Upper lobe of left lung (tissue), 6 donors: ENCODE measurements around the gene KCTD5. TPM values are rescaled to one million over a fixed set of nuclear protein-coding genes. Genes with fewer than 3 reads are reported as not detected.

Experiments
- ATAC-seq, 2 donors: fragments of 200-7000 bp; cut with Tn5 transposase; one replicate each; pipeline ENCODE4 v1.9.1; 2022; ENCODE audit warnings: mild to moderate bottlenecking in 2 of 2, moderate library complexity in 2 of 2; ENCODE audit not compliant: low FRiP score in 2 of 2
- DNase-seq, 2 donors: peaks; one replicate each; pipeline ENCODE4 v3.0.0-alpha.2; 2019 to 2020
- H3K27ac ChIP-seq, 4 donors: fragments of 200-600 bp; sonication (generic); one replicate each; pipeline ENCODE4 v1.5.1; 2016 to 2019
- H3K27me3 ChIP-seq, 4 donors: fragments of 200-600 bp; sonication (generic); one replicate each; pipeline ENCODE4 v1.5.1; 2017 to 2019
- H3K36me3 ChIP-seq, 4 donors: fragments of 200-600 bp; sonication (generic); one replicate each; pipeline ENCODE4 v1.5.1; 2016 to 2019
- H3K4me1 ChIP-seq, 4 donors: fragments of 200-600 bp; sonication (generic); one replicate each; pipeline ENCODE4 v1.5.1; 2018 to 2019
- H3K4me3 ChIP-seq, 4 donors: fragments of 200-600 bp; sonication (generic); one replicate each; pipeline ENCODE4 v1.5.1; 2017 to 2019; ENCODE audit warnings: mild to moderate bottlenecking in 2 of 4, moderate library complexity in 1 of 4
- H3K9me3 ChIP-seq, 4 donors: fragments of 200-600 bp; sonication (generic); one replicate each; pipeline ENCODE4 v1.5.1; 2018 to 2019
- EP300 ChIP-seq, 4 donors: sonication (generic); formaldehyde crosslinking; IDR thresholded peaks; one replicate each; pipeline ENCODE4 v1.5.1; 2017; ENCODE audit warnings: antibody characterized with exemption in 4 of 4, control low read depth in 2 of 4
- POLR2A ChIP-seq, 4 donors: fragments of 450-650 bp; IDR thresholded peaks; one replicate each; pipeline ENCODE4 v1.5.1; 2016 to 2017; ENCODE audit warnings: antibody characterized with exemption in 4 of 4, mild to moderate bottlenecking in 2 of 4
- POLR2AphosphoS5 ChIP-seq, 2 donors: sonication (generic); formaldehyde crosslinking; IDR thresholded peaks; one replicate each; pipeline ENCODE4 v1.5.1; 2017; ENCODE audit warnings: antibody characterized with exemption in 2 of 2
- WGBS, 2 donors: methylation state at CpG; one replicate each; pipeline ENCODE4 v1.1.5; 2017 to 2018; 5-methylcytosine and 5-hydroxymethylcytosine counted together
- total RNA-seq, 6 donors: library from RNA; depleted of rRNA in 4 of 6; stranded (reverse); fragments of >200 nt in 4 of 6; gene quantifications; one replicate each; pipeline versions ENCODE4 v1.1.0 to v1.2.1, GENCODE V29; 2016 to 2021
- TF ChIP-seq, protein P1 (sequence below), 6 experiments: fragments of 450-650 bp in 4 of 6; fragments of 200-600 bp in 2 of 6; sonication (generic) in 2 of 6; IDR thresholded peaks; one replicate each; pipeline ENCODE4 v1.5.1; 2016 to 2019; ENCODE audit warnings: antibody characterized with exemption in 6 of 6
- donor health status: DM: no; HTN: no; CAD: no; lungs with moderate emphysema.
- donor health status: DM: no; HTN: yes; CAD: no; lungs with severe emphysema.

KCTD5 gene
- total RNA-seq, 6 donors from 2014 or later: 25.7 to 45.5 (median 33.0) TPM

DNA sequence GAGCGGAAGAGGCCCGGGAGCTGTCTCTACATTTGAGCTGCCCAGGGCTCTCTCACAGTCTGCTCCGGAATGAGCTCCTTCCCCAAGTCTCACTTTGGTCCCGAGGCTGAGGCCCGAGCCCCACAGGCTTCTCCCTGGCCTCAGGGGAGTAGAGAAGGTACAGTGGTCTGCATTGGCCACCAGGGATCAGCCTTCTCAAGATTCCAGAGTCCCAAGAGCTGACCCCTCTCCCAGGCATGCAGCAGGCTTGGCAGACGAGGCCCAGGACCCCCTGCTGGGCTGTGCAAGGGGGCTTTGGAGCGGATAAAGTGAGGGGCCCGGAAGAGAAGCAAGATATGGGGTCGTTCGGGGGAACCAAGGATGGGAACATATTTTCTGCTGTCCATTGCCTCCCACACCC lies 34.6 kb downstream of the KCTD5 start:
- 85 to 91% methylated on average over 10 of the region's 10 CpGs for WGBS, 2 donors
- no peak overlapping the region for H3K4me3 ChIP-seq
- no peaks in the 10 kb centered on the region for H3K36me3 ChIP-seq
- H3K9me3 ChIP-seq: no peaks in the 10 kb centered on the region
- DNase-seq (no peak), ATAC-seq (no peak)
- TF ChIP-seq EP300 (IDR thresholded peaks at IDR 0.05) (no peak), POLR2AphosphoS5 (IDR thresholded peaks at IDR 0.05) (no peak), POLR2A (IDR thresholded peaks at IDR 0.05) (no peak)
- TF ChIP-seq, protein P1, sequence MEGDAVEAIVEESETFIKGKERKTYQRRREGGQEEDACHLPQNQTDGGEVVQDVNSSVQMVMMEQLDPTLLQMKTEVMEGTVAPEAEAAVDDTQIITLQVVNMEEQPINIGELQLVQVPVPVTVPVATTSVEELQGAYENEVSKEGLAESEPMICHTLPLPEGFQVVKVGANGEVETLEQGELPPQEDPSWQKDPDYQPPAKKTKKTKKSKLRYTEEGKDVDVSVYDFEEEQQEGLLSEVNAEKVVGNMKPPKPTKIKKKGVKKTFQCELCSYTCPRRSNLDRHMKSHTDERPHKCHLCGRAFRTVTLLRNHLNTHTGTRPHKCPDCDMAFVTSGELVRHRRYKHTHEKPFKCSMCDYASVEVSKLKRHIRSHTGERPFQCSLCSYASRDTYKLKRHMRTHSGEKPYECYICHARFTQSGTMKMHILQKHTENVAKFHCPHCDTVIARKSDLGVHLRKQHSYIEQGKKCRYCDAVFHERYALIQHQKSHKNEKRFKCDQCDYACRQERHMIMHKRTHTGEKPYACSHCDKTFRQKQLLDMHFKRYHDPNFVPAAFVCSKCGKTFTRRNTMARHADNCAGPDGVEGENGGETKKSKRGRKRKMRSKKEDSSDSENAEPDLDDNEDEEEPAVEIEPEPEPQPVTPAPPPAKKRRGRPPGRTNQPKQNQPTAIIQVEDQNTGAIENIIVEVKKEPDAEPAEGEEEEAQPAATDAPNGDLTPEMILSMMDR (IDR thresholded peaks at IDR 0.05): no peak
- no peak overlapping the region for H3K27ac ChIP-seq
- peaks cover 0 to 3% (median 0%) of the 10 kb centered on the region in 4 donors for H3K27me3 ChIP-seq
- peaks cover 17 to 39% (median 33%) of the 10 kb centered on the region in 4 donors for H3K4me1 ChIP-seq

DNA sequence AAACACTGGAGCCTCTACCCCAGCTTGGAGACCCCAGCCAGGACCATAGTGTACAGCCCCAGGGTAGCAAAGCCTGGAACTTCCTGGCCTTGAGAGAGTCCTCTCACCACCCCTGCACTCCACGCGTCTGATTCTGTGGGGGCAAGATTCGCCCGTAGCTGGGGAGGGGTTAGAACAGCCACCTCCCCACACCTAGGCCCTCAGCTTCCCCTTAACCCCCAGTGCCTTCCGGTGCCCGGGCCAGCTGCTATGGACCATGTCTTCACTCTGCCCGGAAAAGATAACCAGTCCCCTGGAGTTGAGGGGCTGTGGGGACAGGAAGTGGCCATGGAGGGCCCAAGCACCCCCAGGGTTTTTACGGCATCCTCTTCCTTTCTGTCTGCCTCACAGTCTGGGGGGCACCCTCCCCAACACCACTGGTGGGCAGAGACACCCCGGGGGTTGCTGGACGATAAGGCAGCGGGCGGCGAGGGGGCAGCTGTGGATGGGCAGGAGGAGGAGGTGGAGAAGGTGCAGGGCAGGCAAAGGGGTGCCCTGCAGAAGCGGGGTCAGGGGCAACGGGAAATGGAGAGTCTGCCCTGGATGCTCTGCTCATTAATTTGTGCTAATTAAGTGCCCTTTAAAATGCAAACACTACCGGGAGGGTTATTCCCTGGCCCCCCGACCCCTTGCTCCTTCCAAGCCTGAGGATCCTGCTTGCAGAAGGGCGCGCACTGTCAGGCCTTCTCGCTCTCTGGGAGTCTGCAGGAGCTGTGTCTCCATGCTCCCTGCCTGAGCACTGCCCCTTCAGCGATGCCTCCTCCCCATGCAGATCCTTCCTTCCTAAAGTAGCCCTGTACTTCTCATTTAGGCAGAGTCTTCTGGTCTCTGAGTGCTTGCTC lies 35.3 kb downstream of the KCTD5 start:
- no peak overlapping the region for H3K27ac ChIP-seq
- H3K9me3 ChIP-seq: no peaks in the 10 kb centered on the region
- H3K36me3 ChIP-seq: no peaks in the 10 kb centered on the region
- H3K4me1 ChIP-seq: peaks cover 17 to 40% (median 33%) of the 10 kb centered on the region in 4 donors
- H3K4me3 ChIP-seq: no peak overlapping the region
- no peak for TF ChIP-seq POLR2AphosphoS5 (IDR thresholded peaks at IDR 0.05)
- TF ChIP-seq, protein P1 (IDR thresholded peaks at IDR 0.05): no peak
- no peak for TF ChIP-seq EP300 (IDR thresholded peaks at IDR 0.05)
- no peak for DNase-seq
- H3K27me3 ChIP-seq: peaks cover 0 to 3% (median 0%) of the 10 kb centered on the region in 4 donors
- no peak for ATAC-seq
- WGBS, 2 donors: 65 to 84% methylated on average over 18 to 21 of the region's 21 CpGs

DNA sequence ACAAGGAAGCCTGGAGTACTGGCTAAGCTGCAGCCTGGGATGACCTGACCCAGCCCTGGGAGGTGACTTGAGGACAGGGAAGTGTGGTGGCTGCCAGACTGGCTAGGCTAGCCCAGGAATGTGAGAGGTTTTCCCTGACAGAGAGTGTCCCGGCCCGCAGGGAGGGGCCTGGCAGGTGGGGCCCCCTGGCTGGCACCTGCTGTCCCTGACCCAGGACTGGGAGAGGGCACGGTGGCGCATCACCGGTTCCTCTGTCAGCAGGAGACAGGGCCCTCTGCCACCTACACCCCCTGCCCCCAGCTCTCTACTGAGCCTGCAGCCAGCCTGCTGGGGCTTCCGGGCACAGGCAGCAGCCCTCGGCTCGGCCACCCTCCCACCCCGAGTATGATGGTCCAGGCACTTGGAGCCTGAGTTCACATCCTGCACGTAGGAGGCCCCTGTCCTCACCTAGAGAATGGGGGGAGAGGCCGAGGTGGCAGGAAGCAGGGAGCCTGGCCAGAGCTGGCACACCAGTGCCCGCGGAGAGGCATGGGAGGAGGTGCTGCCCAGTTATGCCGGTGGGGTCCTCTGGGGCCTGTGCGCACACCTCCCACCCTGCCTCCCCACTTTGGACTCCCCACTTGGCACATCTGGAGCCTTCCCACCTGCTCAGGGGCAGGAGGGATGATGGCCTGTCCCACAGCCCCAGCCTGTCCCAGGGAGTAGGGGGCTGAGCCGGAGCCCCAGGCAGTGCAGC lies 37.2 kb downstream of the KCTD5 start:
- Histone ChIP-seq H3K9me3 (no peaks in the 10 kb centered on the region), H3K4me1 (peaks cover 17 to 40% (median 33%) of the 10 kb centered on the region in 4 donors), H3K27me3 (peaks cover 0 to 3% (median 0%) of the 10 kb centered on the region in 4 donors), H3K4me3 (no peak overlapping the region), H3K27ac (peak overlapping the region in 3 of 4 donors; percentile 42 to 90 (median 52)), H3K36me3 (no peaks in the 10 kb centered on the region)
- ATAC-seq (peak in 1 of 2 donors; percentile 44), DNase-seq (peak; percentile 70 to 73)
- no peak for TF ChIP-seq POLR2AphosphoS5 (IDR thresholded peaks at IDR 0.05)
- TF ChIP-seq, protein P1 (IDR thresholded peaks at IDR 0.05): no peak
- TF ChIP-seq EP300 (IDR thresholded peaks at IDR 0.05): no peak
- TF ChIP-seq POLR2A (IDR thresholded peaks at IDR 0.05): no peak
- WGBS, 2 donors: 61 to 100% methylated on average over 1 to 8 of the region's 16 CpGs

DNA sequence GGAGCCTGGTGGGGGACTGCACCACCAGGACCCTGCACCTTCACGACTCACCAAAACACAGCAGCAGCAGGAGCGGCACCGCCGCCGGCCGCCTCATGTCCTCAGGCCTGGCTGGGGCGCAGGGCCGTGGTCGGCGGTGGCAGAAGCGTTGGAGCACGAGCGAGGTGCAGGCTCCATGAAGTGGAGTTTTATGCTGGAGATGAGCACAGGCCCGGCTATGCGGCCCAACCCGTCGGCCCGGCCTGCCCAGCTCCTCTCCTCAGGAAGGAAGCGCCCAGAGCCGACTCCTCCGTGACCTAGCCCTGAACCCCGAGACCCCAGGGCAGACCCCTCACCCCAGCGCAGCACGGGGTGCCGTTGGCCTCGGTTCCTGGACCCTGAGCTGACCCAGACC lies 37.7 kb downstream of the KCTD5 start, which contains the start of gene PRSS27:
TSS of gene PRSS27 (minus strand) at position 161 of the 394 bp plus-strand sequence. CDS start at position 97, 64 bp downstream.
- Histone ChIP-seq H3K4me1 (peaks cover 17 to 40% (median 33%) of the 10 kb centered on the region in 4 donors), H3K36me3 (no peaks in the 10 kb centered on the region), H3K27me3 (peaks cover 0 to 3% (median 0%) of the 10 kb centered on the region in 4 donors), H3K4me3 (peak within 1 kb of the TSS; percentile 60 to 78 (median 68)), H3K9me3 (no peaks in the 10 kb centered on the region), H3K27ac (peak within 1 kb of the TSS; percentile 73 to 90 (median 84))
- 86 to 89% methylated on average over 9 to 24 of the region's 26 CpGs for WGBS, 2 donors
- ATAC-seq (no peak), DNase-seq (peak in 1 of 2 donors; percentile 87)
- TF ChIP-seq, protein P1 (IDR thresholded peaks at IDR 0.05): no peak
- TF ChIP-seq EP300 (IDR thresholded peaks at IDR 0.05): no peak
- no peak for TF ChIP-seq POLR2AphosphoS5 (IDR thresholded peaks at IDR 0.05)
- TF ChIP-seq POLR2A (IDR thresholded peaks at IDR 0.05): no peak
